T follicular helper cell (primary cell): Measurements from ENCODE around the gene USP17L24.
"Not testable (repeated sequence)": the region's sequence is repeated elsewhere in the genome, so short reads cannot be mapped to it uniquely, and the experiment has no call there.

Source experiments
- DNase-seq: peaks from one replicate; pipeline ENCODE4 v3.0.0-alpha.2; 2020; ENCODE audit warnings: low read depth
- total RNA-seq, 2 experiments: gene quantifications; one replicate each; lab custom pipeline; 2026; lab: John Stamatoyannopoulos, UW

Gene USP17L24, protein sequence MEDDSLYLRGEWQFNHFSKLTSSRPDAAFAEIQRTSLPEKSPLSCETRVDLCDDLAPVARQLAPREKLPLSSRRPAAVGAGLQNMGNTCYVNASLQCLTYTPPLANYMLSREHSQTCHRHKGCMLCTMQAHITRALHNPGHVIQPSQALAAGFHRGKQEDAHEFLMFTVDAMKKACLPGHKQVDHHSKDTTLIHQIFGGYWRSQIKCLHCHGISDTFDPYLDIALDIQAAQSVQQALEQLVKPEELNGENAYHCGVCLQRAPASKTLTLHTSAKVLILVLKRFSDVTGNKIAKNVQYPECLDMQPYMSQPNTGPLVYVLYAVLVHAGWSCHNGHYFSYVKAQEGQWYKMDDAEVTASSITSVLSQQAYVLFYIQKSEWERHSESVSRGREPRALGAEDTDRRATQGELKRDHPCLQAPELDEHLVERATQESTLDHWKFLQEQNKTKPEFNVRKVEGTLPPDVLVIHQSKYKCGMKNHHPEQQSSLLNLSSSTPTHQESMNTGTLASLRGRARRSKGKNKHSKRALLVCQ
- 0 reads per million in 2 experiments for total RNA-seq

DNA sequence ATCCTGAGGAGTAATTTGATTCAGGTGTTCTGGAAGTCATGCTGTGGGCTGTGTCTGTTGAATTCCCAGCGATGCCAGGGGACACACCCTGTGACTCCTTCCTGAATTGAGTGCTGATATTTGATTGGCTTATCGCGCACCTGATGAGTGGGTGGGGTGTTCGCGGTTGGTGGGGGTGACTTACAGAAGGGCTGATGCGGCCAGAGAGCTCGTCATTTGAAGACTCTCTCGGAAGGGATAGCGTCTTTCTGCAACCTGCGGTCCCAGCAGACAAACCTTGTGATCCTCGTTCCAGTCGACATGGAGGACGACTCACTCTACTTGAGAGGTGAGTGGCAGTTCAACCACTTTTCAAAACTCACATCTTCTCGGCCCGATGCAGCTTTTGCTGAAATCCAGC is at the start of gene USP17L24:
Gene USP17L24, plus strand, starts transcription at position 301 of the 400 bp plus-strand sequence. Its CDS starts 0 bp downstream, at position 301.
- not testable (repeated sequence) for DNase-seq

DNA sequence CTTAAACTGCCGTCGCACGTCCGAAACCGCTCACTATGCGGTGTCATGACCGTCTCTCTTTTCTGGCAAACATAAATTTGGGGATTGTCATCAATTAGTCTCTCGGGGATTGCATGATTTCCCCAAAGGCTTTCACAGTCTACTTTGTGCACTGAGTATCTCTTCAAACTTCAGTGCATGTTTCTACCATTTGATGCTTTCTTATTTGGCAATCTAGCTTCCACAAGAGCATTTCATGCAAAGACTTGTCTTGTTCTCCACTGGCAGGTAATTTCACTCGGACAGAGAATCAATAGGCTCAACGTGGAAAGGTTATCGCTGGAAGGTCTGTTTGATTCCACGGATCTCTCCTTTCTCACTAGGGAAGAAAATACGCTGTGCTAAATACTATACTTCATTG is 774 bp upstream of the USP17L24 start:
- not testable (repeated sequence) for DNase-seq

DNA sequence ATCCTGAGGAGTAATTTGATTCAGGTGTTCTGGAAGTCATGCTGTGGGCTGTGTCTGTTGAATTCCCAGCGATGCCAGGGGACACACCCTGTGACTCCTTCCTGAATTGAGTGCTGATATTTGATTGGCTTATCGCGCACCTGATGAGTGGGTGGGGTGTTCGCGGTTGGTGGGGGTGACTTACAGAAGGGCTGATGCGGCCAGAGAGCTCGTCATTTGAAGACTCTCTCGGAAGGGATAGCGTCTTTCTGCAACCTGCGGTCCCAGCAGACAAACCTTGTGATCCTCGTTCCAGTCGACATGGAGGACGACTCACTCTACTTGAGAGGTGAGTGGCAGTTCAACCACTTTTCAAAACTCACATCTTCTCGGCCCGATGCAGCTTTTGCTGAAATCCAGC is 4.6 kb downstream of the USP17L24 start, which contains the start of gene USP17L25:
Gene USP17L25, plus strand, starts transcription at position 301 of the 400 bp plus-strand sequence. Its CDS starts 0 bp downstream, at position 301.
- not testable (repeated sequence) for DNase-seq

DNA sequence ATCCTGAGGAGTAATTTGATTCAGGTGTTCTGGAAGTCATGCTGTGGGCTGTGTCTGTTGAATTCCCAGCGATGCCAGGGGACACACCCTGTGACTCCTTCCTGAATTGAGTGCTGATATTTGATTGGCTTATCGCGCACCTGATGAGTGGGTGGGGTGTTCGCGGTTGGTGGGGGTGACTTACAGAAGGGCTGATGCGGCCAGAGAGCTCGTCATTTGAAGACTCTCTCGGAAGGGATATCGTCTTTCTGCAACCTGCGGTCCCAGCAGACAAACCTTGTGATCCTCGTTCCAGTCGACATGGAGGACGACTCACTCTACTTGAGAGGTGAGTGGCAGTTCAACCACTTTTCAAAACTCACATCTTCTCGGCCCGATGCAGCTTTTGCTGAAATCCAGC is 9.4 kb downstream of the USP17L24 start, which contains the start of gene USP17L26:
Gene USP17L26, plus strand, starts transcription at position 301 of the 400 bp plus-strand sequence. Its CDS starts 0 bp downstream, at position 301.
- not testable (repeated sequence) for DNase-seq

DNA sequence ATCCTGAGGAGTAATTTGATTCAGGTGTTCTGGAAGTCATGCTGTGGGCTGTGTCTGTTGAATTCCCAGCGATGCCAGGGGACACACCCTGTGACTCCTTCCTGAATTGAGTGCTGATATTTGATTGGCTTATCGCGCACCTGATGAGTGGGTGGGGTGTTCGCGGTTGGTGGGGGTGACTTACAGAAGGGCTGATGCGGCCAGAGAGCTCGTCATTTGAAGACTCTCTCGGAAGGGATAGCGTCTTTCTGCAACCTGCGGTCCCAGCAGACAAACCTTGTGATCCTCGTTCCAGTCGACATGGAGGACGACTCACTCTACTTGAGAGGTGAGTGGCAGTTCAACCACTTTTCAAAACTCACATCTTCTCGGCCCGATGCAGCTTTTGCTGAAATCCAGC is 14.1 kb downstream of the USP17L24 start, which contains the start of gene USP17L5:
Gene USP17L5, plus strand, starts transcription at position 301 of the 400 bp plus-strand sequence. Its CDS starts 0 bp downstream, at position 301.
- DNase-seq, result not testable (repeated sequence)

DNA sequence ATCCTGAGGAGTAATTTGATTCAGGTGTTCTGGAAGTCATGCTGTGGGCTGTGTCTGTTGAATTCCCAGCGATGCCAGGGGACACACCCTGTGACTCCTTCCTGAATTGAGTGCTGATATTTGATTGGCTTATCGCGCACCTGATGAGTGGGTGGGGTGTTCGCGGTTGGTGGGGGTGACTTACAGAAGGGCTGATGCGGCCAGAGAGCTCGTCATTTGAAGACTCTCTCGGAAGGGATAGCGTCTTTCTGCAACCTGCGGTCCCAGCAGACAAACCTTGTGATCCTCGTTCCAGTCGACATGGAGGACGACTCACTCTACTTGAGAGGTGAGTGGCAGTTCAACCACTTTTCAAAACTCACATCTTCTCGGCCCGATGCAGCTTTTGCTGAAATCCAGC is 18.9 kb downstream of the USP17L24 start, which contains the start of gene USP17L27:
Gene USP17L27, plus strand, starts transcription at position 301 of the 400 bp plus-strand sequence. Its CDS starts 0 bp downstream, at position 301.
- DNase-seq, result not testable (repeated sequence)

DNA sequence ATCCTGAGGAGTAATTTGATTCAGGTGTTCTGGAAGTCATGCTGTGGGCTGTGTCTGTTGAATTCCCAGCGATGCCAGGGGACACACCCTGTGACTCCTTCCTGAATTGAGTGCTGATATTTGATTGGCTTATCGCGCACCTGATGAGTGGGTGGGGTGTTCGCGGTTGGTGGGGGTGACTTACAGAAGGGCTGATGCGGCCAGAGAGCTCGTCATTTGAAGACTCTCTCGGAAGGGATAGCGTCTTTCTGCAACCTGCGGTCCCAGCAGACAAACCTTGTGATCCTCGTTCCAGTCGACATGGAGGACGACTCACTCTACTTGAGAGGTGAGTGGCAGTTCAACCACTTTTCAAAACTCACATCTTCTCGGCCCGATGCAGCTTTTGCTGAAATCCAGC is 23.6 kb downstream of the USP17L24 start, which contains the start of gene USP17L28:
Gene USP17L28, plus strand, starts transcription at position 301 of the 400 bp plus-strand sequence. Its CDS starts 0 bp downstream, at position 301.
- DNase-seq, result not testable (repeated sequence)

DNA sequence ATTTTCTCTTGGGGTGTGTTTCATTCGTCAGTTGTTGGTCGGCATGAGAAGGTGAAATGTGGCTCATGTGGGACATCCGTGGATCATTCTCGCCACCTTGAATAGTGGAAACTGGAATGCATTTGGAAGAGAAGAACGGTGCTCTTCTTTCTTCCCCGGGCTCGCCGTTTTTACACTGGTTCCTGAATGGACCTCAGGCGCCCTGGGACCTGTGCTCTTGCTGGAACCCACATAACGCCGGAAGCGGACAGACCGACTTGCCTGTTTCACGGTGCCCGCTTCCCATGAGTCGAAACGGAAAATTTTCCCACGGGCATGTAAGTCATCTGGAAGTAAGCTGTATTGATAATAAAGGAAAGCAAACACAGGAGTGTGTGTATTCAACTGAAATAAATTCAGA is 25.9 kb downstream of the USP17L24 start:
- not testable (repeated sequence) for DNase-seq

DNA sequence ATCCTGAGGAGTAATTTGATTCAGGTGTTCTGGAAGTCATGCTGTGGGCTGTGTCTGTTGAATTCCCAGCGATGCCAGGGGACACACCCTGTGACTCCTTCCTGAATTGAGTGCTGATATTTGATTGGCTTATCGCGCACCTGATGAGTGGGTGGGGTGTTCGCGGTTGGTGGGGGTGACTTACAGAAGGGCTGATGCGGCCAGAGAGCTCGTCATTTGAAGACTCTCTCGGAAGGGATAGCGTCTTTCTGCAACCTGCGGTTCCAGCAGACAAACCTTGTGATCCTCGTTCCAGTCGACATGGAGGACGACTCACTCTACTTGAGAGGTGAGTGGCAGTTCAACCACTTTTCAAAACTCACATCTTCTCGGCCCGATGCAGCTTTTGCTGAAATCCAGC is 28.4 kb downstream of the USP17L24 start, which contains the start of gene USP17L29:
Gene USP17L29, plus strand, starts transcription at position 301 of the 400 bp plus-strand sequence. Its CDS starts 0 bp downstream, at position 301.
- not testable (repeated sequence) for DNase-seq

DNA sequence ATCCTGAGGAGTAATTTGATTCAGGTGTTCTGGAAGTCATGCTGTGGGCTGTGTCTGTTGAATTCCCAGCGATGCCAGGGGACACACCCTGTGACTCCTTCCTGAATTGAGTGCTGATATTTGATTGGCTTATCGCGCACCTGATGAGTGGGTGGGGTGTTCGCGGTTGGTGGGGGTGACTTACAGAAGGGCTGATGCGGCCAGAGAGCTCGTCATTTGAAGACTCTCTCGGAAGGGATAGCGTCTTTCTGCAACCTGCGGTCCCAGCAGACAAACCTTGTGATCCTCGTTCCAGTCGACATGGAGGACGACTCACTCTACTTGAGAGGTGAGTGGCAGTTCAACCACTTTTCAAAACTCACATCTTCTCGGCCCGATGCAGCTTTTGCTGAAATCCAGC is 37.9 kb downstream of the USP17L24 start, which contains the start of gene USP17L30:
Gene USP17L30, plus strand, starts transcription at position 301 of the 400 bp plus-strand sequence. Its CDS starts 0 bp downstream, at position 301.
- DNase-seq, result not testable (repeated sequence)
